SK-N-SH treated with all-trans-retinoic acid at 6 μM for 48 hours (cell line): Measurements from ENCODE around the gene SIL1.

Source experiments
- TCF4 ChIP-seq: fragments of 250-450 bp; sonication (Bioruptor Pico); IDR thresholded peaks from 2 replicates; pipeline ENCODE4 v1.8.0; 2021; ENCODE audit warnings: mild to moderate bottlenecking, moderate library complexity, borderline replicate concordance
- TSHZ2 ChIP-seq: fragments of 250-450 bp; sonication (Bioruptor Pico); IDR thresholded peaks from 2 replicates; pipeline ENCODE4 v1.5.0; 2020; ENCODE audit warnings: mild to moderate bottlenecking, moderate library complexity
- ZFP3 ChIP-seq: fragments of 250-450 bp; sonication (Bioruptor Pico); IDR thresholded peaks from 2 replicates; pipeline ENCODE4 v1.5.0; 2020; ENCODE audit warnings: mild to moderate bottlenecking, moderate library complexity
- ZNF565 ChIP-seq: fragments of 450-650 bp; formaldehyde crosslinking; conservative IDR thresholded peaks from 2 replicates; pipeline ENCODE4 v1.5.0; 2020; ENCODE audit warnings: low read depth, mild to moderate bottlenecking, moderate library complexity
- ZNF70 ChIP-seq: fragments of 450-650 bp; formaldehyde crosslinking; IDR thresholded peaks from 2 replicates; pipeline ENCODE4 v1.5.0; 2020; ENCODE audit warnings: mild to moderate bottlenecking, moderate library complexity

GRCh38 chr5:139120521-139120920 is 77.6 kb downstream of the SIL1 start:
- no peak for TF ChIP-seq ZFP3 (CRISPR knock-in tag)
- TF ChIP-seq ZNF565 (CRISPR knock-in tag), result no peak
- TF ChIP-seq ZNF70, result no peak
- no peak for TF ChIP-seq TCF4 (CRISPR knock-in tag)
- no peak for TF ChIP-seq TSHZ2 (CRISPR knock-in tag)
